SK-N-SH (cell line): Measurements from ENCODE around the gene PIP5K1C. TPM values are rescaled to one million over a fixed set of nuclear protein-coding genes. Genes with fewer than 3 reads are reported as not detected.

ENCODE experiments used
- CTCF ChIA-PET: fragments of 300-600, 350-600 bp; formaldehyde crosslinking; extraction: SDS; loops from one replicate; lab custom pipeline; 2021; lab: Yijun Ruan, JAX
- POLR2A ChIA-PET: fragments of 350-600 bp; sonication (Branson Sonifier 250); formaldehyde crosslinking; extraction: SDS; loops from one replicate; lab custom pipeline; 2020; ENCODE audit warnings: antibody characterized with exemption, inconsistent platforms; lab: Yijun Ruan, JAX
- DNase-seq: peaks from one replicate; pipeline ENCODE4 v3.0.0; 2012
- H2AFZ ChIP-seq: fragments of 200-600 bp; sonication (generic); 2 replicates; pipeline ENCODE4 v1.8.1; 2016; ENCODE audit warnings: antibody characterized with exemption, mild to moderate bottlenecking, low read depth
- H3F3A ChIP-seq: fragments of 200-600 bp; sonication (generic); replicated peaks from 2 replicates; pipeline ENCODE3; 2016; ENCODE audit warnings: antibody characterized with exemption, mild to moderate bottlenecking; ENCODE audit not compliant: insufficient read depth
- H3K27ac ChIP-seq, 2 experiments: fragments of 200-500 bp in 1 of 2; fragments of 200-600 bp in 1 of 2; sonication (Bioruptor generic) in 1 of 2; sonication (generic), shearing (Covaris generic) in 1 of 2; 2 replicates each; pipeline versions ENCODE4 v1.5.1 to v1.6.1; 2014 to 2016; ENCODE audit warnings: low read depth in 2 of 2, inconsistent platforms in 1 of 2, low read length in 1 of 2, mild to moderate bottlenecking in 1 of 2, mixed read lengths in 1 of 2
- H3K27me3 ChIP-seq: fragments of 200-600 bp; sonication (generic), shearing (Covaris generic); 2 replicates; pipeline ENCODE4 v1.6.1; 2016; ENCODE audit warnings: mixed run types; ENCODE audit not compliant: insufficient read depth
- H3K36me3 ChIP-seq, 2 experiments: fragments of 200-500 bp in 1 of 2; fragments of 200-600 bp in 1 of 2; sonication (Bioruptor generic) in 1 of 2; sonication (generic) in 1 of 2; replicated peaks in 1 of 2; 2 replicates each; pipeline versions ENCODE3 to v1.5.1; 2014 to 2016; ENCODE audit warnings: low read length in 1 of 2, mild to moderate bottlenecking in 1 of 2; ENCODE audit not compliant: insufficient read depth in 2 of 2, control insufficient read depth in 1 of 2
- H3K4me1 ChIP-seq, 2 experiments: fragments of 200-500 bp in 1 of 2; fragments of 200-600 bp in 1 of 2; sonication (Bioruptor generic) in 1 of 2; sonication (generic), shearing (Covaris generic) in 1 of 2; 2 replicates each; pipeline versions ENCODE4 v1.5.1 to v1.6.1; 2014 to 2016; ENCODE audit warnings: low read depth in 1 of 2, low read length in 1 of 2, mixed run types in 1 of 2; ENCODE audit not compliant: insufficient read depth in 2 of 2, control insufficient read depth in 1 of 2
- H3K4me2 ChIP-seq: fragments of 200-600 bp; sonication (generic), shearing (Covaris generic); 2 replicates; pipeline ENCODE4 v1.6.1; 2017; ENCODE audit warnings: mixed run types
- H3K4me3 ChIP-seq, 2 experiments: fragments of 200-500 bp in 1 of 2; fragments of 200-600 bp in 1 of 2; sonication (Bioruptor generic) in 1 of 2; sonication (generic), shearing (Covaris generic) in 1 of 2; 2 replicates each; pipeline versions ENCODE4 v1.5.1 to v1.8.1; 2014 to 2016; ENCODE audit warnings: low read depth in 2 of 2, inconsistent platforms in 1 of 2, low read length in 1 of 2, mild to moderate bottlenecking in 1 of 2, mixed read lengths in 1 of 2, moderate library complexity in 1 of 2
- H3K79me2 ChIP-seq: fragments of 200-600 bp; sonication (generic); 2 replicates; pipeline ENCODE4 v1.8.1; 2017; ENCODE audit warnings: mild to moderate bottlenecking; ENCODE audit not compliant: insufficient read depth
- H3K9ac ChIP-seq: fragments of 200-600 bp; sonication (generic); 2 replicates; pipeline ENCODE4 v1.6.1; 2017; ENCODE audit warnings: mixed run types
- H3K9me2 ChIP-seq: fragments of 200-600 bp; sonication (generic); 2 replicates; pipeline ENCODE4 v1.6.1; 2017; ENCODE audit warnings: mixed run types
- H3K9me3 ChIP-seq: fragments of 200-600 bp; sonication (generic); 2 replicates; pipeline ENCODE4 v1.6.1; 2017; ENCODE audit warnings: mixed run types, mild to moderate bottlenecking, moderate library complexity
- H4K20me1 ChIP-seq: fragments of 200-600 bp; sonication (generic); 2 replicates; pipeline ENCODE4 v1.6.1; 2017; ENCODE audit warnings: mild to moderate bottlenecking, mixed run types; ENCODE audit not compliant: insufficient read depth
- FOSL2 ChIP-seq: IDR thresholded peaks from 2 replicates; pipeline ENCODE4 v1.4.0; 2012; ENCODE audit warnings: low read depth, mild to moderate bottlenecking, moderate library complexity, borderline replicate concordance
- GATA2 ChIP-seq: sonication (generic); formaldehyde crosslinking; IDR thresholded peaks from 2 replicates; pipeline ENCODE4 v1.5.0; 2020; ENCODE audit warnings: mild to moderate bottlenecking, missing genetic modification reagents
- MEF2A ChIP-seq: IDR thresholded peaks from 2 replicates; pipeline ENCODE4 v1.4.0; 2012; ENCODE audit warnings: low read depth, borderline replicate concordance
- MXI1 ChIP-seq: IDR thresholded peaks from 2 replicates; pipeline ENCODE4 v1.6.1; 2012; ENCODE audit warnings: mild to moderate bottlenecking, low read depth, low read length, improper control_type of control experiment
- RAD21 ChIP-seq: IDR thresholded peaks from 2 replicates; pipeline ENCODE4 v1.6.1; 2012; ENCODE audit warnings: mild to moderate bottlenecking, low read length
- SMC3 ChIP-seq: IDR thresholded peaks from 2 replicates; pipeline ENCODE4 v1.6.1; 2012; ENCODE audit warnings: low read depth, low read length, improper control_type of control experiment
- TCF12 ChIP-seq: IDR thresholded peaks from 2 replicates; pipeline ENCODE4 v1.4.0; 2012
- WGBS: methylation state at CpG from one replicate; pipeline ENCODE4 v1.1.6; 2017; ENCODE audit warnings: low lambda C conversion rate; 5-methylcytosine and 5-hydroxymethylcytosine counted together
- polyA plus RNA-seq, 3 experiments: library from polyadenylated mRNA; depleted of rRNA; stranded (reverse); fragments of >200 nt; gene quantifications; 2 replicates each; pipeline ENCODE4 v1.2.3, GENCODE V29; 2012
- TF ChIP-seq, protein P1 (sequence below): IDR thresholded peaks from 2 replicates; pipeline ENCODE4; 2012
- TF ChIP-seq, protein P2 (sequence below): IDR thresholded peaks from 2 replicates; pipeline ENCODE4 v1.4.0; 2012; ENCODE audit warnings: low read depth

The PIP5K1C gene
- polyA plus RNA-seq, 1 of the 3 experiments (the other 2 are of a cell fraction) = 12.3 TPM

DNA sequence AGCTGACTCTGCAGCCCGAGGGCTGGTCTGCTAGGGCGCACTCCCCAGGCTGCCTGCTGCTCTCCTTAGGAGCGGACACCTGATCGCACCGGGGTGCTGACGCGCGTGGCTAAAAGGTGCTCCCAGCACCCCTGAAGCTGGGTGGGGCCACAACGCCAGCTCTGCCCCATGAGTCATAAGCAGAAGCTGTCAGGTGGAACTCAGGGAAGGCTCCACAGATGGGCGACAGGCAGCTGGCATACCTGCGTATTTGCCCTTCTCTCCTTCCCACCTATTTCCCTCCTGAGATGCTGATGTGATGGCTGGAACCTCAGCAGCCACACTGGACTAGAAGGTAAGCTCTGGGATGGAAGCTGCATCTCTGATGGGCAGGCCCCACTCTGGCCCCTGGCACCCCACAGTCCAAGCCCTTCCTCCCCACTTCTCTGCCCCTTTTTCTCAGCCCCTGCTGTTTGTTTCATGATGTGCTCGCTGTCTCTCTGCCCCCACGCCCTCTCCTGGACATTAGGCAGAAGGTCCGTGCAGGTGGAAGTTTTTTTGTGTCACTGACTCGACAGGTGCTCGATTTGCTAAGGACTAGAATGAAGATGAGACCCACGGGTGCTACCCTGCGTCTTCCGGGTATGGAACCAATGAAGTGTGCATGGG is 43.4 kb downstream of the PIP5K1C start:
- Histone ChIP-seq H3K79me2 (no peaks in the 10 kb centered on the region), H3K9ac (no peak overlapping the region), H3K4me1 (peaks cover 0 to 6% of the 10 kb centered on the region in 2 experiments; a peak in 1 of 4 replicates), H2AFZ (no peak overlapping the region), H3K36me3 (peaks cover 0 to 20% of the 10 kb centered on the region in 2 experiments), H3F3A (no peaks in the 10 kb centered on the region), H3K9me2 (no peaks in the 10 kb centered on the region), H3K4me3 (no peak overlapping the region), H4K20me1 (no peaks in the 10 kb centered on the region), H3K27me3 (no peaks in the 10 kb centered on the region), H3K9me3 (no peaks in the 10 kb centered on the region), H3K4me2 (no peak overlapping the region), H3K27ac (no peak overlapping the region)
- DNase-seq = no peak
- WGBS = 95% methylated on average over 16 of the region's 19 CpGs
- no peak for TF ChIP-seq RAD21
- TF ChIP-seq FOSL2 = no peak
- CTCF ChIA-PET = interaction anchor here (1.0 to 1.5 kb wide), 6 partner anchors 9 to 352 kb away, joined by 3 to 6 read pairs (median 4); partner anchors contain the start of gene GIPC3
- POLR2A ChIA-PET = interaction anchor here (0.6 kb wide), 1 partner anchor 106 kb away, joined by 3 read pairs; the partner anchor contains the start of gene MRPL54

DNA sequence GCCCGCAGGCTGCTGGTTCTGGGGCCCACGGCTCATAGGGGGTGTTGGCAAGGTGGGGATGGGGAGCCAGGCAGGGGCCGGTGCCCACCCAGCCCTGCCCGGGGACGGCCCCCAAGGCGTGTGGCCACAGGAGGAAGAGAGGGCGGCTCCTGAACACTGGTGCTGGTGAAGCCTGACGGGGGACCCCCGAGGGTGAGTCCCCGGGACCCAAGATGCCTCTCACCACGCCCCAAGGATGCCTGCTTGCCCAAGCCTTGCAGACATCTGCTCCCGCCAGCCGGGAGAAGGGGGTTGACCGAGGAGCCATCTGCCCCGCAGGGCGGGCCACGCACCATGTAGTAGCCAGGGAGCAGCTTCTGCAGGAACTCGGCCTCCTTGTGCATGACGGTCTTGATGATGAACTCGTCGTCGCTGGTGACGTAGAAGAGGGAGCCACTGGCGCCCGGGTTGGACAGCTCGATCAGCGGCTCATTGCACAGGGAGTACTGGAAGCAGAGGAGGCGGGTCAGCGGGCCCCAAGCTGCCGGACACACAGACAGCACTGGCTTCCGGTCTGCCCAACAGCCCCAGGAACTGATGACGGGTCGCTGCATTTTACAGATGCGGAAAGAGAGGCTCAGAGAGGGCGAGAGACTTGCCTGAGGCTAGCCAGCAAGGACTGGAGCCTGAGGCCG is 44.1 kb downstream of the PIP5K1C start:
- peak overlapping the region; percentile 56; the same call in 1 of the 2 replicates for H3K4me2 ChIP-seq
- peak overlapping the region; percentile 77; the same call in 1 of the 2 replicates for H3K9ac ChIP-seq
- H3K27me3 ChIP-seq = no peaks in the 10 kb centered on the region
- ChIA-PET CTCF (interaction anchor here (1.0 to 1.5 kb wide), 6 partner anchors 9 to 351 kb away, joined by 3 to 6 read pairs (median 4); partner anchors contain the start of gene GIPC3), POLR2A (interaction anchor here (0.6 kb wide), 1 partner anchor 106 kb away, joined by 3 read pairs; the partner anchor contains the start of gene MRPL54)
- H3K9me3 ChIP-seq = no peaks in the 10 kb centered on the region
- no peaks in the 10 kb centered on the region for H3K9me2 ChIP-seq
- no peak for DNase-seq
- peak overlapping the region in 1 of 2 experiments; percentile 83; a peak in 2 of 4 replicates for H3K27ac ChIP-seq
- peaks cover 4 to 23% of the 10 kb centered on the region in 2 experiments for H3K36me3 ChIP-seq
- H3K4me3 ChIP-seq = no peak overlapping the region
- H4K20me1 ChIP-seq = no peaks in the 10 kb centered on the region
- no peaks in the 10 kb centered on the region for H3K79me2 ChIP-seq
- H3K4me1 ChIP-seq = peaks cover 0 to 6% of the 10 kb centered on the region in 2 experiments; a peak in 1 of 4 replicates
- TF ChIP-seq TCF12 (no peak), MXI1 (no peak), SMC3 (no peak), MEF2A (no peak), GATA2 (CRISPR knock-in tag) (no peak)
- TF ChIP-seq, protein P1, sequence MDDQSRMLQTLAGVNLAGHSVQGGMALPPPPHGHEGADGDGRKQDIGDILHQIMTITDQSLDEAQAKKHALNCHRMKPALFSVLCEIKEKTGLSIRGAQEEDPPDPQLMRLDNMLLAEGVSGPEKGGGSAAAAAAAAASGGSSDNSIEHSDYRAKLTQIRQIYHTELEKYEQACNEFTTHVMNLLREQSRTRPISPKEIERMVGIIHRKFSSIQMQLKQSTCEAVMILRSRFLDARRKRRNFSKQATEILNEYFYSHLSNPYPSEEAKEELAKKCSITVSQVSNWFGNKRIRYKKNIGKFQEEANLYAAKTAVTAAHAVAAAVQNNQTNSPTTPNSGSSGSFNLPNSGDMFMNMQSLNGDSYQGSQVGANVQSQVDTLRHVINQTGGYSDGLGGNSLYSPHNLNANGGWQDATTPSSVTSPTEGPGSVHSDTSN = no peak
- TF ChIP-seq, protein P2, sequence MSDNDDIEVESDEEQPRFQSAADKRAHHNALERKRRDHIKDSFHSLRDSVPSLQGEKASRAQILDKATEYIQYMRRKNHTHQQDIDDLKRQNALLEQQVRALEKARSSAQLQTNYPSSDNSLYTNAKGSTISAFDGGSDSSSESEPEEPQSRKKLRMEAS = no peak
- H3F3A ChIP-seq = no peaks in the 10 kb centered on the region
- no peak overlapping the region for H2AFZ ChIP-seq
- WGBS = 89% methylated on average over 16 of the region's 36 CpGs
